Type B pancreatic cell (in vitro differentiated cells): ENCODE data around the gene KIAA1210. TPM values are rescaled to one million over a fixed set of nuclear protein-coding genes. Genes with fewer than 3 reads are reported as not detected.

Experiments
- DNase-seq: peaks from one replicate; pipeline ENCODE4 v3.0.0; 2021; ENCODE audit warnings: mixed read lengths; ENCODE audit not compliant: unreplicated experiment; ENCODE audit errors: extremely low spot score
- H3K27ac Mint-ChIP-seq: 2 replicates; pipeline ENCODE4 v1.8.0; 2021; ENCODE audit warnings: mild to moderate bottlenecking, mixed read lengths
- H3K27me3 Mint-ChIP-seq: 2 replicates; pipeline ENCODE4 v1.8.0; 2021; ENCODE audit warnings: mixed read lengths
- H3K36me3 Mint-ChIP-seq: 2 replicates; pipeline ENCODE4 v1.8.0; 2021; ENCODE audit warnings: mixed read lengths
- H3K4me1 Mint-ChIP-seq: one replicate; pipeline ENCODE4 v1.8.0; 2021; ENCODE audit warnings: mixed read lengths; ENCODE audit not compliant: unreplicated experiment
- H3K4me3 Mint-ChIP-seq: 2 replicates; pipeline ENCODE4 v1.8.0; 2021; ENCODE audit warnings: mild to moderate bottlenecking, mixed read lengths
- H3K9me3 Mint-ChIP-seq: 2 replicates; pipeline ENCODE4 v1.8.0; 2021; ENCODE audit warnings: mixed read lengths
- CTCF ChIP-seq: fragments of 200-600 bp; sonication (generic); conservative IDR thresholded peaks from 2 replicates; pipeline ENCODE4 v1.5.0; 2021; ENCODE audit warnings: antibody characterized with exemption, mild to moderate bottlenecking
- total RNA-seq: library from RNA; stranded (reverse); gene quantifications from 2 replicates; pipeline ENCODE4 v1.2.1, GENCODE V29; 2021; ENCODE audit warnings: low replicate concordance

The KIAA1210 gene
- total RNA-seq, 1 donor from 2014 or later, result not detected

GRCh38 chrX:119071381-119071780, 56.2 kb downstream of the KIAA1210 start:
- no peak for DNase-seq
- Mint-ChIP-seq H3K27me3 (no peaks in the 10 kb centered on the region), H3K9me3 (no peaks in the 10 kb centered on the region), H3K4me1 (no peaks in the 10 kb centered on the region), H3K4me3 (no peak overlapping the region), H3K36me3 (no peaks in the 10 kb centered on the region), H3K27ac (no peak overlapping the region)
- TF ChIP-seq CTCF, result no peak

GRCh38 chrX:119069762-119070161, 57.9 kb downstream of the KIAA1210 start:
- TF ChIP-seq CTCF, result no peak
- Mint-ChIP-seq H3K4me3 (no peak overlapping the region), H3K27ac (no peak overlapping the region), H3K27me3 (no peaks in the 10 kb centered on the region), H3K9me3 (no peaks in the 10 kb centered on the region), H3K4me1 (no peaks in the 10 kb centered on the region), H3K36me3 (no peaks in the 10 kb centered on the region)
- DNase-seq, result no peak

GRCh38 chrX:119069128-119069527, 58.5 kb downstream of the KIAA1210 start:
- Mint-ChIP-seq H3K27ac (no peak overlapping the region), H3K36me3 (no peaks in the 10 kb centered on the region), H3K4me3 (no peak overlapping the region), H3K4me1 (no peaks in the 10 kb centered on the region), H3K27me3 (no peaks in the 10 kb centered on the region), H3K9me3 (no peaks in the 10 kb centered on the region)
- no peak for DNase-seq
- no peak for TF ChIP-seq CTCF

- no peak for DNase-seq
- Mint-ChIP-seq H3K27ac (no peak overlapping the region), H3K4me3 (no peak overlapping the region), H3K4me1 (peaks cover 5% of the 10 kb centered on the region), H3K27me3 (no peaks in the 10 kb centered on the region), H3K36me3 (no peaks in the 10 kb centered on the region), H3K9me3 (no peaks in the 10 kb centered on the region)
- peak; percentile 74 for TF ChIP-seq CTCF
These were observed 60.4 kb downstream of the KIAA1210 start for GRCh38 chrX:119067023-119067739.

GRCh38 chrX:119063428-119063827, 64.2 kb downstream of the KIAA1210 start:
- H3K36me3 Mint-ChIP-seq, result no peaks in the 10 kb centered on the region
- H3K4me3 Mint-ChIP-seq, result no peak overlapping the region
- DNase-seq, result no peak
- no peaks in the 10 kb centered on the region for H3K9me3 Mint-ChIP-seq
- no peaks in the 10 kb centered on the region for H3K27me3 Mint-ChIP-seq
- no peak for TF ChIP-seq CTCF
- H3K4me1 Mint-ChIP-seq, result peaks cover 5% of the 10 kb centered on the region
- H3K27ac Mint-ChIP-seq, result no peak overlapping the region
